SU-DHL-6 (cell line): ENCODE measurements around the gene LGALS8.

Source experiments
- EZH2phosphoT487 ChIP-seq: fragments of 200-600 bp; sonication (generic), shearing (Covaris generic); conservative IDR thresholded peaks from 2 replicates; pipeline ENCODE4 v1.6.1; 2018; ENCODE audit warnings: mild to moderate bottlenecking, antibody characterized with exemption, low read length, moderate library complexity, mixed read lengths
- TF ChIP-seq, protein P1 (sequence below): fragments of 200-600 bp; sonication (generic); IDR thresholded peaks from one replicate; pipeline ENCODE4 v1.5.1; 2017; ENCODE audit warnings: antibody characterized with exemption, mild to moderate bottlenecking, low read length, moderate library complexity; ENCODE audit not compliant: insufficient read depth, poor library complexity, severe bottlenecking

DNA sequence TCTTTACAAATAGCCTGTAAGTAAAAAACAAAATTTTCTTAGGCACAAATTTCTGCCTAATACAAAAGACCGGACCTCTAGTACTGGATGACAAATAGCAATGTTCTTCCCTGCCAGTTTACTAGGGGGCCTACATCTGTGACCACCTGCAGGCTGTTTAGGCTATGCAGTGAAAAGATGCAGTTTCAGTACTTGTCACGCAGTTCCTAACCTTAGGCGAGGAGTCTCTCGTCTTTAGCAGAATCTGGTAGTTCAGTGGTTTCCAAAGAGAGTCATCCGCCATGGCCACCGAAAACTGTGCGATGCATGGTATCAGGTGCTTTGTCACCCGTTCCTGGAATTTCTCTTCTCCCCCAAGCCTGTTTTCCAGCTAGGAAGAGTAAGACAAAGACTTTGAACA, 29.6 kb downstream of the LGALS8 start:
- TF ChIP-seq, protein P1, sequence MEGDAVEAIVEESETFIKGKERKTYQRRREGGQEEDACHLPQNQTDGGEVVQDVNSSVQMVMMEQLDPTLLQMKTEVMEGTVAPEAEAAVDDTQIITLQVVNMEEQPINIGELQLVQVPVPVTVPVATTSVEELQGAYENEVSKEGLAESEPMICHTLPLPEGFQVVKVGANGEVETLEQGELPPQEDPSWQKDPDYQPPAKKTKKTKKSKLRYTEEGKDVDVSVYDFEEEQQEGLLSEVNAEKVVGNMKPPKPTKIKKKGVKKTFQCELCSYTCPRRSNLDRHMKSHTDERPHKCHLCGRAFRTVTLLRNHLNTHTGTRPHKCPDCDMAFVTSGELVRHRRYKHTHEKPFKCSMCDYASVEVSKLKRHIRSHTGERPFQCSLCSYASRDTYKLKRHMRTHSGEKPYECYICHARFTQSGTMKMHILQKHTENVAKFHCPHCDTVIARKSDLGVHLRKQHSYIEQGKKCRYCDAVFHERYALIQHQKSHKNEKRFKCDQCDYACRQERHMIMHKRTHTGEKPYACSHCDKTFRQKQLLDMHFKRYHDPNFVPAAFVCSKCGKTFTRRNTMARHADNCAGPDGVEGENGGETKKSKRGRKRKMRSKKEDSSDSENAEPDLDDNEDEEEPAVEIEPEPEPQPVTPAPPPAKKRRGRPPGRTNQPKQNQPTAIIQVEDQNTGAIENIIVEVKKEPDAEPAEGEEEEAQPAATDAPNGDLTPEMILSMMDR: no peak
- no peak for TF ChIP-seq EZH2phosphoT487
